GM06990 (cell line): ENCODE results near the gene SPPL2A.

Source experiments
- DNase-seq: peaks from one replicate; pipeline ENCODE4 v3.0.0-alpha.2; 2011; ENCODE audit not compliant: insufficient read length; ENCODE audit errors: extremely low read depth
- H3K27me3 ChIP-seq: replicated peaks from 2 replicates; pipeline ENCODE4 v1.6.0; 2011; ENCODE audit warnings: low read length; ENCODE audit not compliant: control insufficient read depth, insufficient read depth
- H3K36me3 ChIP-seq: 2 replicates; pipeline ENCODE4 v1.5.1; 2011; ENCODE audit warnings: low read length; ENCODE audit not compliant: control insufficient read depth, insufficient read depth
- H3K4me3 ChIP-seq: replicated peaks from 2 replicates; pipeline ENCODE4 v1.5.1; 2011; ENCODE audit warnings: low read depth, mild to moderate bottlenecking, control low read depth, low read length
- TF ChIP-seq, protein P1 (sequence below): IDR thresholded peaks from 2 replicates; pipeline ENCODE4 v1.5.1; 2011; ENCODE audit warnings: low read length, control low read depth, mild to moderate bottlenecking, inconsistent platforms; ENCODE audit not compliant: insufficient read depth, poor library complexity, severe bottlenecking

The SPPL2A gene

DNA sequence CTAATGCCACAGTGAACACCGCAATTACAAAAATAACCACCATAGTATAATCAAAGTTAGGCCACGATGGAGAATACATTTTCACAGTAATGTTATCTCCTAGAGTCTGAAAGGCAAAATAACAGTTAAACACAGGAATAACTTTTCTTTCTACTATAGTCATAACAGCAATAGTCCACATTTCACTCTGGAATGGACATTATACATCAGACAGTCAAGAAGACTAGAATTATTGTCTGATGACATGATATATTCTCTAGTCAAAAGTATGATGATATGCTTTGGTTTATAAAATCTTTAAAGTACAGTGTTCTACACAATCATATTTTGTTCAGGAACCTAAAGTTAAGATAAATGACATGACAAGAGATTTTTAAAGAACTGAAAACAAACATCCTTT lies 18.0 kb downstream of the SPPL2A start:
- H3K36me3 ChIP-seq: no peaks in the 10 kb centered on the region; the same call in none of the 2 replicates
- TF ChIP-seq, protein P1, sequence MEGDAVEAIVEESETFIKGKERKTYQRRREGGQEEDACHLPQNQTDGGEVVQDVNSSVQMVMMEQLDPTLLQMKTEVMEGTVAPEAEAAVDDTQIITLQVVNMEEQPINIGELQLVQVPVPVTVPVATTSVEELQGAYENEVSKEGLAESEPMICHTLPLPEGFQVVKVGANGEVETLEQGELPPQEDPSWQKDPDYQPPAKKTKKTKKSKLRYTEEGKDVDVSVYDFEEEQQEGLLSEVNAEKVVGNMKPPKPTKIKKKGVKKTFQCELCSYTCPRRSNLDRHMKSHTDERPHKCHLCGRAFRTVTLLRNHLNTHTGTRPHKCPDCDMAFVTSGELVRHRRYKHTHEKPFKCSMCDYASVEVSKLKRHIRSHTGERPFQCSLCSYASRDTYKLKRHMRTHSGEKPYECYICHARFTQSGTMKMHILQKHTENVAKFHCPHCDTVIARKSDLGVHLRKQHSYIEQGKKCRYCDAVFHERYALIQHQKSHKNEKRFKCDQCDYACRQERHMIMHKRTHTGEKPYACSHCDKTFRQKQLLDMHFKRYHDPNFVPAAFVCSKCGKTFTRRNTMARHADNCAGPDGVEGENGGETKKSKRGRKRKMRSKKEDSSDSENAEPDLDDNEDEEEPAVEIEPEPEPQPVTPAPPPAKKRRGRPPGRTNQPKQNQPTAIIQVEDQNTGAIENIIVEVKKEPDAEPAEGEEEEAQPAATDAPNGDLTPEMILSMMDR: no peak
- H3K27me3 ChIP-seq: no peaks in the 10 kb centered on the region
- no peak for DNase-seq
- H3K4me3 ChIP-seq: no peak overlapping the region

DNA sequence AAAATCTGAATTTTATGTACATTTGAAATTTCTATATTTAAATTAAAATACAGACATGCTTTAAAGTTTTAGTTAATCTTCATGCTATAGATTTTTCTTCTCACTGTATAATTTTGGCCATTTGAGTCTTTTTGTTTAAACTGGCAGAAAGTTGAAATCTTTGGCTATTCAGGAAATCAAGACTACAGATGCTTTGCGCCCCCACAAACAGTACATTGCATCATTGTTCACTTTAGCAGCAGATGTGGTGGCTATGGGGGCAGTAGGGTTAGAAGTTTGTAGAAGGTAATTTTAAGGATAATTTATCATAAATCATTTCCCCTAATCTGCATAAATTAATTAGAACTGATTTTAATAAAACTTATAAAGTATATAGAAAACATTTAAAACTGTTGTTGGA lies 20.9 kb downstream of the SPPL2A start:
- H3K4me3 ChIP-seq: no peak overlapping the region

DNA sequence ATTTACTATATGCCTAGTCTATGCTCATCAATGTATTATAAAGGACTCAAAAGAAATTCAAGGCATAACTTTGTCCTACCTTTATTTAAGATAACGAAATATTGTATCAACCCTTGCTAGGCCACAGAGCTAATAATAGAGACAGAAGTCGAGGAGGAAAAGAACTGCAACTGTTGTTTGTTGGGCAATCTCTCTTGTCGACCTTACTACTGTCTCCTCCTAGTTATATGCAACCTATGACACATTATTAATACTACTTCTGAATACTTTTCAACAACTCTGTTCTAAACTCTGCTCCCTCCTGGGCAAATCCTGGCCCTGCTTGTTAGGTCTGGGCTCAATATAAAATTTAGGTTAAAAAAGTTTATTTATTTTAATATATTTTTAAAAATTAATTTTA lies 24.6 kb downstream of the SPPL2A start:
- no peak overlapping the region for H3K4me3 ChIP-seq
- H3K36me3 ChIP-seq: no peaks in the 10 kb centered on the region; the same call in none of the 2 replicates
- no peaks in the 10 kb centered on the region for H3K27me3 ChIP-seq
- TF ChIP-seq, protein P1: no peak
- DNase-seq: no peak

More for the DNA sequence above, 20.9 kb downstream of the SPPL2A start:
- Histone ChIP-seq H3K36me3 (no peaks in the 10 kb centered on the region; the same call in none of the 2 replicates), H3K27me3 (no peaks in the 10 kb centered on the region)
- no peak for DNase-seq
- TF ChIP-seq, protein P1: no peak

DNA sequence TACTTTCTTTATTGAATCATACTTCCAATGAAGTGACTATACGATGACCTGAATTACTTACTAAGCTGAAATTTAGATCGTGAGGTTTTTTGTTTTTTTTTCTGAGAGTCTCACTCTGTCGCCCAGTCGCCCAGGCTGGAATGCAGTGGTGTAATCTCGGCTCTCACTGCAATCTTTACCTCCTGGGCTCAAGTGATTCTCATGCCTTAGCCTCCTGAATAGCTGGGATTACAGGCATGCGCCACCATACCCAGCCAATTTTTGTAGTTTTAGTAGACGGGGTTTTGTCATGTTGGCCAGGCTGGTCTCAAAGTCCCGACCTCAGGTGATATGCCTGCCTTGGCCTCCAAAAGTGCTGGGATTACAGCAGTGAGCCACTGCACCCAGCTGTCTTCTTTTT lies 28.7 kb downstream of the SPPL2A start:
- no peaks in the 10 kb centered on the region for H3K27me3 ChIP-seq
- DNase-seq: no peak
- no peaks in the 10 kb centered on the region; the same call in none of the 2 replicates for H3K36me3 ChIP-seq
- TF ChIP-seq, protein P1: no peak
- no peak overlapping the region for H3K4me3 ChIP-seq

DNA sequence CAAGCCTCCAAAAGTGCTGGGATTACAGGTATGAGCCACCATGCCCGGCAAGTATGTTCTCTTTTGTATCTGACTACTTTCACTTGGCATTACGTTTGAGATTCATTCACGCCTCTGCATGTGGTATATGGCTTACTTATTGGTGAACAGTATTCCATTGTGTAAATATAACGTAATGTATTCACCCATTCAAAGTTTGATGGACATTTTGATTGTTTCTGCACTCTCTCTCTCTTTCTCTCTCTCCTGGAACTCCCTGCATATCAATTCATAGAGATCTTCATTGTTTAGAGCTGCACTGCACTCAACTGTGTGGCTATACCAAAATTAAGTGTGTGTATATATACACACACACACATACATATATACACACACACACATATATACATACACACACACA lies 30.4 kb downstream of the SPPL2A start:
- H3K27me3 ChIP-seq: no peaks in the 10 kb centered on the region
- TF ChIP-seq, protein P1: no peak
- H3K36me3 ChIP-seq: peaks cover 2% of the 10 kb centered on the region
- H3K4me3 ChIP-seq: no peak overlapping the region
- DNase-seq: no peak

DNA sequence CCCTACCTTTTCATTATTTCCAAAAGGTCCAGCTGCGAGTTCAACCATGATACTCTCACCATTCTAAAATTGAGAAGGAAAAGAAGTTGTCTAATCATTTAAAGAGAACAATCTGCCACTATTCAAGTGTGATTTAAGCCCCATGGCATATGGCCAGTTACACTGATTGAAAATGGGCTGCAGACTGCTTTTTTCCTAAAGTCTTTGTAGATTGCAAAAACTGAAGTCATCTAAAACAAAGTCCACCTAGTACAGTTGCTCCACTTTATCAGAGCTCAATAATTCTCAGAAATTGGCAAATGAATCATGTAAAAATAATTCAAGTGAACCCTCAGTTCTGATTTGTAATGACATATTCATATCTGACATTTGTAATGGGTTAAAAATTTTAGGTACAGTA lies 39.2 kb downstream of the SPPL2A start:
- no peaks in the 10 kb centered on the region for H3K27me3 ChIP-seq
- no peak overlapping the region for H3K4me3 ChIP-seq
- H3K36me3 ChIP-seq: peaks cover 7% of the 10 kb centered on the region
- TF ChIP-seq, protein P1: no peak
- no peak for DNase-seq
